ENCODE data around the gene LMF1.

Gene LMF1

GRCh38 chr16:986411-986810 lies 15.6 kb upstream of the LMF1 start:
- Histone ChIP-seq H3K4me3 (IDR thresholded peaks at IDR 0.05; ENCODE audit: insufficient read depth, low read depth, low read length) (no peak overlapping the region), H3K79me2 (ENCODE audit: insufficient read depth, low read depth) (no peaks in the 10 kb centered on the region), H2AFZ (ENCODE audit: low read depth) (no peak overlapping the region), H4K20me1 (ENCODE audit: insufficient read depth) (no peaks in the 10 kb centered on the region), H3K27ac (no peak overlapping the region), H3K36me3 (ENCODE audit: insufficient read depth) (no peaks in the 10 kb centered on the region), H3K27me3 (ENCODE audit: insufficient read depth, low read depth) (peaks cover 88% of the 10 kb centered on the region), H3K4me2 (no peak overlapping the region), H3K9ac (no peak overlapping the region), H3K4me1 (ENCODE audit: low read depth, poor library complexity, severe bottlenecking) (no peaks in the 10 kb centered on the region)
- no peak for TF ChIP-seq CTCF (conservative IDR thresholded peaks at IDR 0.05; ENCODE audit: low read depth, low read length)

GRCh38 chr16:985646-986400 lies 15.0 kb upstream of the LMF1 start:
- Histone ChIP-seq H3K27me3 (ENCODE audit: insufficient read depth, low read depth) (peaks cover 83% of the 10 kb centered on the region), H4K20me1 (ENCODE audit: insufficient read depth) (no peaks in the 10 kb centered on the region), H3K79me2 (ENCODE audit: insufficient read depth, low read depth) (no peaks in the 10 kb centered on the region), H3K36me3 (ENCODE audit: insufficient read depth) (no peaks in the 10 kb centered on the region), H3K27ac (no peak overlapping the region), H3K4me1 (ENCODE audit: low read depth, poor library complexity, severe bottlenecking) (no peaks in the 10 kb centered on the region), H3K9ac (no peak overlapping the region), H2AFZ (ENCODE audit: low read depth) (no peak overlapping the region), H3K4me2 (no peak overlapping the region), H3K4me3 (IDR thresholded peaks at IDR 0.05; ENCODE audit: insufficient read depth, low read depth, low read length) (no peak overlapping the region)
- TF ChIP-seq CTCF (conservative IDR thresholded peaks at IDR 0.05; ENCODE audit: low read depth, low read length): no peak

GRCh38 chr16:984736-985636 lies 14.2 kb upstream of the LMF1 start:
- Histone ChIP-seq H3K4me1 (ENCODE audit: low read depth, poor library complexity, severe bottlenecking) (no peaks in the 10 kb centered on the region), H3K27me3 (ENCODE audit: insufficient read depth, low read depth) (peaks cover 77% of the 10 kb centered on the region), H3K9ac (no peak overlapping the region), H2AFZ (ENCODE audit: low read depth) (no peak overlapping the region), H3K36me3 (ENCODE audit: insufficient read depth) (no peaks in the 10 kb centered on the region), H3K27ac (no peak overlapping the region), H3K4me2 (no peak overlapping the region), H3K4me3 (IDR thresholded peaks at IDR 0.05; ENCODE audit: insufficient read depth, low read depth, low read length) (no peak overlapping the region), H4K20me1 (ENCODE audit: insufficient read depth) (no peaks in the 10 kb centered on the region), H3K79me2 (ENCODE audit: insufficient read depth, low read depth) (no peaks in the 10 kb centered on the region)
- no peak for TF ChIP-seq CTCF (conservative IDR thresholded peaks at IDR 0.05; ENCODE audit: low read depth, low read length)

GRCh38 chr16:984121-984694 lies 13.4 kb upstream of the LMF1 start:
- Histone ChIP-seq H3K27me3 (ENCODE audit: insufficient read depth, low read depth) (peaks cover 75% of the 10 kb centered on the region), H3K9ac (no peak overlapping the region), H3K4me1 (ENCODE audit: low read depth, poor library complexity, severe bottlenecking) (no peaks in the 10 kb centered on the region), H2AFZ (ENCODE audit: low read depth) (no peak overlapping the region), H3K4me3 (IDR thresholded peaks at IDR 0.05; ENCODE audit: insufficient read depth, low read depth, low read length) (no peak overlapping the region), H4K20me1 (ENCODE audit: insufficient read depth) (no peaks in the 10 kb centered on the region), H3K79me2 (ENCODE audit: insufficient read depth, low read depth) (no peaks in the 10 kb centered on the region), H3K36me3 (ENCODE audit: insufficient read depth) (no peaks in the 10 kb centered on the region), H3K27ac (no peak overlapping the region), H3K4me2 (no peak overlapping the region)
- no peak for TF ChIP-seq CTCF (conservative IDR thresholded peaks at IDR 0.05; ENCODE audit: low read depth, low read length)
